ENCODE results near the gene GIN1. TPM values are rescaled to one million over a fixed set of nuclear protein-coding genes. Genes with fewer than 3 reads are reported as not detected.

GIN1 gene
- total RNA-seq, 1 experiment from 2014 or later: 5.7 TPM

- Mint-ChIP-seq H3K4me3 (no peak overlapping the region), H3K9me3 (no peaks in the 10 kb centered on the region), H3K27me3 (ENCODE audit: low read depth) (no peaks in the 10 kb centered on the region), H3K4me1 (no peaks in the 10 kb centered on the region), H3K27ac (no peak overlapping the region), H3K36me3 (peaks cover 7% of the 10 kb centered on the region; the same call in 1 of the 2 replicates)
- ChIA-PET CTCF (no interaction called here), POLR2A (no interaction called here)
- no peak for DNase-seq (ENCODE audit: low spot score)
- ATAC-seq: no peak
- TF ChIP-seq TP53 (CRISPR knock-in tag; IDR thresholded peaks at IDR 0.05) (no peak), NFYB (CRISPR knock-in tag; conservative IDR thresholded peaks at IDR 0.05; ENCODE audit: low read depth) (no peak), CTCF (IDR thresholded peaks at IDR 0.05) (no peak), TEAD4 (CRISPR knock-in tag; IDR thresholded peaks at IDR 0.05) (no peak), SOX15 (CRISPR knock-in tag; IDR thresholded peaks at IDR 0.05) (no peak), ELF4 (CRISPR knock-in tag; IDR thresholded peaks at IDR 0.05; ENCODE audit: low read depth) (no peak), ZBTB43 (CRISPR knock-in tag; IDR thresholded peaks at IDR 0.05) (no peak), RORB (CRISPR knock-in tag; IDR thresholded peaks at IDR 0.05) (no peak), ZNF317 (CRISPR knock-in tag; IDR thresholded peaks at IDR 0.05; ENCODE audit: borderline replicate concordance, low read depth) (no peak), OVOL2 (CRISPR knock-in tag; IDR thresholded peaks at IDR 0.05; ENCODE audit: borderline replicate concordance) (no peak), ZNF396 (CRISPR knock-in tag; IDR thresholded peaks at IDR 0.05; ENCODE audit: borderline replicate concordance) (no peak), ZMAT4 (CRISPR knock-in tag; IDR thresholded peaks at IDR 0.05) (no peak), ARID4B (CRISPR knock-in tag; IDR thresholded peaks at IDR 0.05; ENCODE audit: borderline replicate concordance) (no peak)
Measured at GRCh38 chr5:103151156-103151555, 31.2 kb upstream of the GIN1 start.

- DNase-seq (ENCODE audit: low spot score) (no peak), ATAC-seq (no peak)
- Mint-ChIP-seq H3K27me3 (ENCODE audit: low read depth) (no peaks in the 10 kb centered on the region), H3K36me3 (peaks cover 7% of the 10 kb centered on the region; the same call in 1 of the 2 replicates), H3K9me3 (no peaks in the 10 kb centered on the region), H3K4me3 (no peak overlapping the region), H3K27ac (no peak overlapping the region), H3K4me1 (no peaks in the 10 kb centered on the region)
- POLR2A ChIA-PET: no interaction called here
- CTCF ChIA-PET: no interaction called here
- TF ChIP-seq MAX (CRISPR knock-in tag; IDR thresholded peaks at IDR 0.05) (no peak), ZNF416 (CRISPR knock-in tag; IDR thresholded peaks at IDR 0.05) (no peak)
Measured at GRCh38 chr5:103148213-103148612, 28.3 kb upstream of the GIN1 start.

GRCh38 chr5:103145196-103145595 is 25.3 kb upstream of the GIN1 start:
- Mint-ChIP-seq H3K36me3 (peaks cover 14% of the 10 kb centered on the region), H3K9me3 (peaks cover 6% of the 10 kb centered on the region; the same call in 1 of the 2 replicates), H3K27ac (no peak overlapping the region), H3K4me3 (no peak overlapping the region), H3K4me1 (no peaks in the 10 kb centered on the region), H3K27me3 (ENCODE audit: low read depth) (no peaks in the 10 kb centered on the region)
- DNase-seq (ENCODE audit: low spot score): no peak
- ChIA-PET CTCF (interaction anchor here (0.8 kb wide), 1 partner anchor 114 kb away, joined by 3 read pairs; no protein-coding TSS in a partner anchor), POLR2A (no interaction called here)
- ATAC-seq: no peak
- TF ChIP-seq EMX1 (CRISPR knock-in tag; IDR thresholded peaks at IDR 0.05) (no peak), RELA (CRISPR knock-in tag; IDR thresholded peaks at IDR 0.05; ENCODE audit: borderline replicate concordance) (no peak), SOX15 (CRISPR knock-in tag; IDR thresholded peaks at IDR 0.05) (no peak), NR1H2 (CRISPR knock-in tag; IDR thresholded peaks at IDR 0.05) (no peak), ZSCAN18 (CRISPR knock-in tag; IDR thresholded peaks at IDR 0.05) (no peak), USF1 (CRISPR knock-in tag; IDR thresholded peaks at IDR 0.05) (no peak), GRHL2 (CRISPR knock-in tag; IDR thresholded peaks at IDR 0.05; ENCODE audit: insufficient replicate concordance, severe bottlenecking) (no peak)
